AG04450 (cell line): ENCODE results near the gene PAGE2. TPM values are rescaled to one million over a fixed set of nuclear protein-coding genes. Genes with fewer than 3 reads are reported as not detected.
"Not testable (repeated sequence)": the region's sequence is repeated elsewhere in the genome, so short reads cannot be mapped to it uniquely, and the experiment has no call there.

Experiments
- CTCF ChIA-PET: fragments of 300-600, 350-600 bp; formaldehyde crosslinking; extraction: SDS; loops from one replicate; lab custom pipeline; 2022; ENCODE audit warnings: antibody characterized with exemption, inconsistent platforms; lab: Charles Lee
- POLR2A ChIA-PET: fragments of 350-600 bp; formaldehyde crosslinking; extraction: SDS; loops from one replicate; lab custom pipeline; 2021; ENCODE audit warnings: antibody characterized with exemption, inconsistent platforms; lab: Yijun Ruan, JAX
- DNase-seq: peaks from one replicate; pipeline ENCODE4 v3.0.0-alpha.2; 2011; ENCODE audit warnings: low read depth, low spot score
- H3K27ac ChIP-seq: one replicate; pipeline ENCODE4 v1.5.1; 2012; ENCODE audit warnings: low read depth, low read length, control low read depth
- H3K27me3 ChIP-seq: one replicate; pipeline ENCODE4 v1.6.0; 2012; ENCODE audit warnings: low read length; ENCODE audit not compliant: control insufficient read depth, insufficient read depth
- H3K4me3 ChIP-seq: 2 replicates; pipeline ENCODE4 v1.5.1; 2011; ENCODE audit warnings: mild to moderate bottlenecking, low read depth, low read length, control low read depth
- H3K9me3 ChIP-seq: 2 replicates; pipeline ENCODE4 v1.5.1; 2012; ENCODE audit warnings: low read length; ENCODE audit not compliant: control insufficient read depth, insufficient read depth
- CTCF ChIP-seq: IDR thresholded peaks from 2 replicates; pipeline ENCODE4 v1.5.1; 2011; ENCODE audit warnings: low read depth, low read length, control low read depth, inconsistent platforms
- polyA plus RNA-seq: library from polyadenylated mRNA; depleted of rRNA; stranded (reverse); fragments of >200 nt; gene quantifications from 2 replicates; pipeline ENCODE4 v1.2.3, GENCODE V29; 2011

The PAGE2 gene
- polyA plus RNA-seq, 1 experiment = not detected

DNA sequence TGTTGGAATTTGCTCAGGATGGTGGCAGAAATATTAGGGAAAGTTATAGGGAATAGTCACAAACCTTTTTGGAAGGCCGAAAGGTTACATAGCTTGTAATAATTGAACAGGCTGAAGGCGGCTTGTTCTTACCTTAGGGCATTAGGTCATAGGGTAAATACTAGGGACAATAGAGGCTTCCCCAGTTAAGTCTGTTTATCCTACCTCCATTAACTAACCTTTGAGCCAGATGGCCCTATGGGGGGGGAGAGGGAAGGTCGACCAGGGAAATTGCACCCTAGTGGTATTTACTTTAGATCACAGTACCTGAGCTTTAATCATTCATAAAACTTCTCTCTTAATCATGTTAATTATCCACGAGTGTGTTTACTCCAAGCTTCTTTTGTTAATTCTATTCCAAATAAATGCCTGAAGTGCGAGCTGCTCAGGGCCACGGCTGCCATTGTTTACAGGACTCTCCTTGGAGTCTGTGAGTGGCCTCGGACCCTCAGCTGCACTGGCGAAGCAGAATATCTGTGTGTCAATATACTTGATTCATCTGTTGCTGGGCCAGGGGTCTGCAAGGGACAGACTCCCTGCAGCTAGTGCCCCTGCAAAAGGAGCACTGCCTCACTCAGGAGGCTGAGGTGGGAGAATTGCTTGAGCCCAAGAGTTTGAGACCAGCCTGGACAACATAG is 22.9 kb downstream of the PAGE2 start:
- no peak for TF ChIP-seq CTCF
- H3K27ac ChIP-seq = no peak overlapping the region
- no peak overlapping the region for H3K4me3 ChIP-seq
- POLR2A ChIA-PET = no interaction called here
- no peaks in the 10 kb centered on the region for H3K27me3 ChIP-seq
- no peak for DNase-seq
- no peaks in the 10 kb centered on the region for H3K9me3 ChIP-seq
- CTCF ChIA-PET = interaction anchor here (0.6 kb wide), 1 partner anchor 895 kb away, joined by 6 read pairs; no protein-coding TSS in a partner anchor

DNA sequence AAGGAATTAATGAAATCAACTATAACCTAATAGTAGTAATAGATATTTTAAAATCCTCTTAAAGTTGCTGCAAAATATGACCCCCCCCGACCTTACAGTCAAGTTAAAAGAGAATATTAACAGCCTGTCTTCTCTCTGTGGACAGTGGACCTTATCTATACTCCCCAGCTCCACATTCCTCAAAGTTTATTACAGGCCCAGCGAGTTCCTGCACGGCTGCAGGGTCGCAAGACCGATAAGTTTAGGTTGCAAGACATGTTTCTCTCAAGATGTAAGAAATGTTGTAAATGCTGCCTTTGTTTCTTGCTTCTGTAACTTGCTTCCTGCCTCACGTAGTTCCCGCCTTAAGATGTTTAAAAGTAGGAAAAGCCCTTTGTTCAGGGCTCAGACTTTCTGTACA is 27.8 kb downstream of the PAGE2 start:
- POLR2A ChIA-PET, H3K27ac ChIP-seq, H3K4me3 ChIP-seq, DNase-seq, H3K9me3 ChIP-seq, H3K27me3 ChIP-seq, CTCF ChIA-PET: not testable (repeated sequence)

GRCh38 chrX:55118574-55118973 is 29.8 kb downstream of the PAGE2 start:
- no peak for DNase-seq
- Histone ChIP-seq H3K9me3 (no peaks in the 10 kb centered on the region), H3K27me3 (no peaks in the 10 kb centered on the region), H3K4me3 (no peak overlapping the region), H3K27ac (no peak overlapping the region)
- CTCF ChIA-PET = no interaction called here
- no peak for TF ChIP-seq CTCF
- POLR2A ChIA-PET = no interaction called here

GRCh38 chrX:55119271-55119670 is 30.5 kb downstream of the PAGE2 start:
- ChIA-PET POLR2A (no interaction called here), CTCF (interaction anchor here (1.0 kb wide), 1 partner anchor 62 kb away, joined by 5 read pairs; no protein-coding TSS in a partner anchor)
- no peaks in the 10 kb centered on the region for H3K9me3 ChIP-seq
- DNase-seq = no peak
- no peak overlapping the region for H3K27ac ChIP-seq
- H3K27me3 ChIP-seq = no peaks in the 10 kb centered on the region
- H3K4me3 ChIP-seq = no peak overlapping the region
- TF ChIP-seq CTCF = no peak

DNA sequence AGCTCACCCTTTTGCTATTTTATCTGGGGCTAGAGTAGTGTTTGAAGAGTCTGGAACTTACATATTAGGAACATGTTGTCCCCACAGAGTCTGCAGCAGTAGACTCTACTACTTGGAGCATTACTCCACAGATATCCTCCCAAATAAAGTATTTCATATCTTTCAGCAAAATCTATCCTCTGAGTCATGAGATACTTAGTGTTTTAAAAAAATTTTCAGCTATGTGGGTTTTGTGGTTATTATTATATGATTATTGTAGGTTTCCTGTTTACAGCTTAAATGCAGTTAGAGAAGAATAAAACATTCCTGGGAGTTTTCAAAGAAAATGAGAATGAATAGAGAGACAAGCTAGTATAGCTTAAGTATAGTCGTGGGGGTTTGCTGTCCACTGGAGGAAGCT is 30.9 kb downstream of the PAGE2 start:
- POLR2A ChIA-PET = no interaction called here
- Histone ChIP-seq H3K27ac (no peak overlapping the region), H3K27me3 (no peaks in the 10 kb centered on the region), H3K9me3 (no peaks in the 10 kb centered on the region), H3K4me3 (no peak overlapping the region)
- CTCF ChIA-PET = interaction anchor here (1.0 kb wide), 1 partner anchor 63 kb away, joined by 5 read pairs; no protein-coding TSS in a partner anchor
- no peak for DNase-seq
- no peak for TF ChIP-seq CTCF
